HEK293 (cell line): ENCODE data around the gene PLEKHG7.

ENCODE experiments used
- BCL11A ChIP-seq: fragments of 450-650 bp; formaldehyde crosslinking; IDR thresholded peaks from 2 replicates; pipeline ENCODE4 v1.5.1; 2016; ENCODE audit warnings: low read depth, missing biosample characterization, missing genetic modification characterization
- CTCF ChIP-seq: fragments of 450-650 bp; formaldehyde crosslinking; IDR thresholded peaks from 2 replicates; pipeline ENCODE4 v1.5.1; 2016; ENCODE audit warnings: missing biosample characterization, missing genetic modification characterization
- ELK4 ChIP-seq: IDR thresholded peaks from 2 replicates; pipeline ENCODE4 v1.6.1; 2011; ENCODE audit warnings: mild to moderate bottlenecking, low read depth, low read length, borderline replicate concordance
- REPIN1 ChIP-seq: fragments of 450-650 bp; formaldehyde crosslinking; IDR thresholded peaks from 2 replicates; pipeline ENCODE4 v1.5.1; 2017; ENCODE audit warnings: missing biosample characterization, missing genetic modification characterization, low read depth
- TSHZ1 ChIP-seq: fragments of 450-650 bp; formaldehyde crosslinking; IDR thresholded peaks from 2 replicates; pipeline ENCODE4 v1.5.1; 2016; ENCODE audit warnings: missing biosample characterization, missing genetic modification characterization, borderline replicate concordance
- YY1 ChIP-seq: fragments of 450-650 bp; formaldehyde crosslinking; IDR thresholded peaks from 2 replicates; pipeline ENCODE4 v1.5.1; 2018; ENCODE audit warnings: missing biosample characterization, missing genetic modification characterization
- ZNF169 ChIP-seq: fragments of 450-650 bp; formaldehyde crosslinking; IDR thresholded peaks from 2 replicates; pipeline ENCODE4 v1.5.1; 2016; ENCODE audit warnings: missing biosample characterization, missing genetic modification characterization
- ZNF248 ChIP-seq: fragments of 450-650 bp; formaldehyde crosslinking; IDR thresholded peaks from 2 replicates; pipeline ENCODE4 v1.5.1; 2017; ENCODE audit warnings: missing biosample characterization, missing genetic modification characterization
- ZNF280D ChIP-seq: fragments of 450-650 bp; formaldehyde crosslinking; IDR thresholded peaks from 2 replicates; pipeline ENCODE4 v1.5.1; 2016; ENCODE audit warnings: missing biosample characterization, missing genetic modification characterization
- ZNF416 ChIP-seq: fragments of 450-650 bp; formaldehyde crosslinking; IDR thresholded peaks from 2 replicates; pipeline ENCODE4 v1.5.1; 2016; ENCODE audit warnings: missing biosample characterization, missing genetic modification characterization
- ZNF48 ChIP-seq: fragments of 450-650 bp; formaldehyde crosslinking; IDR thresholded peaks from 2 replicates; pipeline ENCODE4 v1.5.1; 2016; ENCODE audit warnings: missing biosample characterization, missing genetic modification characterization

GRCh38 chr12:92732216-92732615 is 29.4 kb downstream of the PLEKHG7 start:
- TF ChIP-seq TSHZ1 (no peak), CTCF (tag by site-specific recombination) (no peak), ZNF416 (no peak), ELK4 (no peak), YY1 (tag by site-specific recombination) (no peak), ZNF48 (tag by site-specific recombination) (no peak), ZNF248 (tag by site-specific recombination) (no peak), REPIN1 (tag by site-specific recombination) (no peak), ZNF280D (tag by site-specific recombination) (no peak), BCL11A (tag by site-specific recombination) (no peak), ZNF169 (tag by site-specific recombination) (no peak)
